ENCODE measurements around the gene ODAD4. TPM values are rescaled to one million over a fixed set of nuclear protein-coding genes. Genes with fewer than 3 reads are reported as not detected.
"Not testable (repeated sequence)": the region's sequence is repeated elsewhere in the genome, so short reads cannot be mapped to it uniquely, and the experiment has no call there.

The ODAD4 gene
- polyA plus RNA-seq, 1 donor, result 1.1 TPM

DNA sequence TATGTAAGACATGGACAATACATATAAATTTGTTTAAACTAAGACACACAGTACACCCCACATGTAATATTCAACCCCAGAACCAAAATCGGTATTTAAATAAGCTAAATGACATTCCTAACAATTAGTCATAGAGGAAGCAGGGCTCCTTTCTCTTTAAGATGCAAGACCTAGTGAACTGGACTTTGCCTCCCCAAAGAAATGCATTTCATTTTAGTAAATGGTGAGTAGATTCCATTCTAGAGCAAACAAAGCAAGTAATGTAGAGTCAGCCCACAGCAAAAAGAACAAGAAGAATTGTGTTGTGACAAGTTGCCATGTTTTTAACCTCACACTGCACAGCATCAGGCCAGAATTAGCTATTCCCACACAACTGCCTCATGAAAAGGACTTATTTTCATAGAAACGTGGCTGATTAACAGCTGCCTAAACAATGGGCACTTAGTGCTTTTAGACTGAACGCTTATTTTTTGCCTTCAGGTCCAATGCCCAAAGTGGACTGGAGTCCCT is 72.4 kb downstream of the ODAD4 start:
- no peak for DNase-seq

DNA sequence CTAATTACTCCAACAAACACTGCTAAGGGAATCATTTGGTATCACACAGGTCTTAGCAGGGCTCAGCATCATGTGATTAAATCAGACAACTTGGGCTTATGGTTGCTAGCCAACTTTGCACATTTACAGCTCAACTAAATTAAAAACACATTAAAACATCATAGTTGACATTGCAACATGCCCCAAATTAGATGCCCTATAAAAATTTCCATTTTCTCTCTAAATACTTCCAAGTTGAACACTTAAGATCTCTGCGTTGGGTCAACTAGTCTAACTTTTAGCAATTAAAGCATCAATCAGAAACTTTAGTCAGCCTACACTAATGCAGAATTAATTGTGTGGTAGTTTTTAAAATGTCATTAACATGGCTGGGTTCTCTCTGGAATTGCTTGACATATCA is 74.7 kb downstream of the ODAD4 start:
- DNase-seq, result no peak

DNA sequence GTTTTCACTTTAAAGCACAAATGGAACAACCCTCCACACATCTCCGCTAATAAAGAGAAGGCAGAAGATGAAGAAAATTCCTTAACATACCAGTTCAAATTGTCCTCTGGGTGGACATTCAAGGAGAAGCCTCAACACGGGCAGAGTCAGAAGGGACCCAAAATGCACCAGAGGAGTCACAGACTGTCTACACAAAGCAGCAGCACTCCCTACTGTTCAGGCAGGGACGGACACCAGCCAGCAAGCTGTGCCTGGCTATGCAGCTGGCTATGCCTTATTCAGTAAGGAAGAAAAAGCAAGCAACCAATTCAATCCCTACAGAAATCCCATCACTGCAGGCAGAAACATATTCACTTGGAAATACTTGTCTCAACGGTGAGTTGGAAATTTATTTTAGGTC is 78.8 kb downstream of the ODAD4 start:
- no peak for DNase-seq

DNA sequence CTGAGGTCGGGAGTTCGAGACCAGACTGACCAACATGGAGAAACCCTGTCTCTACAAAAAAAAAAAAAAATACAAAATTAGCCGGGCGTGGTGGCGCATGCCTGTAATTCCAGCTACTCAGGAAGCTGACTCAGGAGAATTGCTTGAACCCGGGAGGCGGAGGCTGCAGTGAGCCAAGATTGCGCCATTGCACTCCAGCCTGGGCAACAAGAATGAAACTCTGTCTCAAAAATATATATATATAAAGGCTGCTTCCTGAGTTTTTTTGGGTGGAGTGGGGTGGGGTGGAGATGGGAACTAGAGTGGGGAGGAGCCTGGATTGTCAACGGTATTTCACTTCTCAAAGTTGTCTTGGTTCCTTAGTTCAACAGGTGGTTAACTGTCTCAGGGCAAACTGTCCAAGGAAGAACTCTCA is 79.9 kb downstream of the ODAD4 start:
- DNase-seq, result not testable (repeated sequence)

DNA sequence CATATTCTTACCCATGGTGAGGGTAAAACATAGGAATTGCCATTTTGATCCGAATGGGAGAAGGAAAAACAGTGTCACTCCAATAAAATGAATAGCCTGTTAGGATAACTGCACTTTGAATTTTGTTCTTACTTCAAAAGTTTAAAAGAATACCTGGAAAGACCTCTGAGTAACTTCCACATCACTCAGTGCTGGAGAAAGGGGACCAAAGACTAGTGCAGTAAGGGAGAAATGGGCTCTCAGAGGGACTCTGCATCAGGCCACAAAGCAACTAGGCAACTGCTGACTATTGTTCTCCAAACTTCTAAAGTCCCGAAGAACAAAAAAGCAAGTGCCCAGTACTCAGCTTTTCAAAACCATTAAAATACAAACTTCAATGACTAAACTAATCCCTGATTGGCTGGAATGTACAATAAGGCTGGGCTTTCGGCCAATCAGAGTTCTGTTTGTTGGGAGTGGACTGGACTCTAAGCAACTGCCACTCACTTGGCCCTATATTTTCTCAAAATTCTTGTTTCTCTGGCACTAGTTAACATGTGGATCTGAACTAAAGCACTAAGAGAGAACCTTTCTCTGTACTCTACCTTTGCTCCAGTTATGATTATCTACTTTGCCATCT is 80.6 kb downstream of the ODAD4 start:
- no peak for DNase-seq

DNA sequence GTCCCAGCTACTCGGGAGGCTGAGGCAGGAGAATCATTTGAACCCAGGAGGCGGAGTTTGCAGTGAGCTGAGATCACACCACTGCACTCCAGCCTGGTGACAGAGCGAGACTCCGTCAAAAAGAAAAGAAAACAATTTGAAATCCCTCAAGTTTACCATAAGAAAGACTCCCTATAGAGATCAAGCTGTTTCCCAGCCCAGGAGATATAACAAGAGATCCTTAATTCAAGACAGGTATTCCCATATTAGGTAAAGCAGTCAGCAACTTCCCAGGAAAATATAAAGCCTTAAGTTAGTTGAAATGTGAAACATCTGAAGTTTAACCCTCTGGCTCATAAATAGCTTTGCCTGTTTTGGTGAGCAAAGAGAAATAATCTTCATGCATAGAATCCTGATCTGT is 81.9 kb downstream of the ODAD4 start:
- not testable (repeated sequence) for DNase-seq

DNA sequence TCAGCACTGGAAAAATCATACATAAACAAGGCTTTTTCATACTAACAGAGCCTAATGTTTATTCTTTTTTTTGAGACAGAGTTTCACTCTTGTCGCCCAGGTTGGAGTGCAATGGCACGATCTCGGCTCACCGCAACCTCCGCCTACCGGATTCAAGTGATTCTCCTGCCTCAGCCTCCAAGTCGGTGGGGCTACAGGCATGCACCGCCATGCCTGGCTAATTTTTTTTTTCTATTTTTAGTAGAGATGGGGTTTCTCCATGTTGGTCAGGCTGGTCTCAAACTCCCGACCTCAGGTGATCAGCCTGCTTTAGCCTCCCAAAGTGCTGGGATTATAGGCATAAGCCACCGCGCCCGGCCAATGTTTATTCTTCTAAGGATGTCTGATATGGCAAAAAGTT is 83.3 kb downstream of the ODAD4 start:
- DNase-seq, result not testable (repeated sequence)

Other genes with a start within 250 kb of the ODAD4 start
- gene EIF1, start 241.7 kb upstream of the ODAD4 start, polyA plus RNA-seq (ENCODE audit: insufficient read length), result 836 TPM
- gene GAST, start 218.3 kb upstream of the ODAD4 start, polyA plus RNA-seq (ENCODE audit: insufficient read length), result not detected
- gene HAP1, start 196.0 kb upstream of the ODAD4 start, polyA plus RNA-seq (ENCODE audit: insufficient read length), result 0.05 TPM
- gene JUP, start 143.9 kb upstream of the ODAD4 start, polyA plus RNA-seq (ENCODE audit: insufficient read length), result 46.2 TPM
- 31.4 TPM for gene P3H4, start 118.7 kb upstream of the ODAD4 start, polyA plus RNA-seq (ENCODE audit: insufficient read length)
- 104 TPM for gene FKBP10, start 117.6 kb upstream of the ODAD4 start, polyA plus RNA-seq (ENCODE audit: insufficient read length)
- 31.5 TPM for gene NT5C3B, start 94.4 kb upstream of the ODAD4 start, polyA plus RNA-seq (ENCODE audit: insufficient read length)
- 0.15 TPM for gene KLHL10, start 92.8 kb upstream of the ODAD4 start, polyA plus RNA-seq (ENCODE audit: insufficient read length)
- gene KLHL11, start 65.2 kb upstream of the ODAD4 start, polyA plus RNA-seq (ENCODE audit: insufficient read length), result 6.6 TPM
- gene ACLY, start 11.7 kb upstream of the ODAD4 start, polyA plus RNA-seq (ENCODE audit: insufficient read length), result 52.7 TPM
- gene CNP, start 36.2 kb downstream of the ODAD4 start, polyA plus RNA-seq (ENCODE audit: insufficient read length), result 45.6 TPM
- gene DNAJC7, start 86.8 kb downstream of the ODAD4 start, polyA plus RNA-seq (ENCODE audit: insufficient read length), result 95.6 TPM
- 51.1 TPM for gene NKIRAS2, start 89.5 kb downstream of the ODAD4 start, polyA plus RNA-seq (ENCODE audit: insufficient read length)
- 1.8 TPM for gene C17orf113, start 120.0 kb downstream of the ODAD4 start, polyA plus RNA-seq (ENCODE audit: insufficient read length)
- gene ZNF385C, start 167.9 kb downstream of the ODAD4 start, polyA plus RNA-seq (ENCODE audit: insufficient read length), result 8.0 TPM
- gene DHX58, start 182.1 kb downstream of the ODAD4 start, polyA plus RNA-seq (ENCODE audit: insufficient read length), result 5.6 TPM
- gene KAT2A, start 190.8 kb downstream of the ODAD4 start, polyA plus RNA-seq (ENCODE audit: insufficient read length), result 49.6 TPM
- 0.34 TPM for gene HSPB9, start 192.2 kb downstream of the ODAD4 start, polyA plus RNA-seq (ENCODE audit: insufficient read length)
- gene RAB5C, start 224.4 kb downstream of the ODAD4 start, polyA plus RNA-seq (ENCODE audit: insufficient read length), result 64.1 TPM